Lower leg skin (tissue), 3 donors: Measurements from ENCODE around the gene MAPT.

Source experiments
- POLR2A ChIP-seq, 2 donors: fragments of 450-650 bp; IDR thresholded peaks; one replicate each; pipeline ENCODE4 v1.6.1; 2016 to 2017; ENCODE audit warnings: antibody characterized with exemption in 2 of 2, mild to moderate bottlenecking in 1 of 2, moderate library complexity in 1 of 2
- TF ChIP-seq, protein P1 (sequence below), 3 donors: fragments of 450-650 bp; IDR thresholded peaks; one replicate each; pipeline ENCODE4 v1.5.1; 2016; ENCODE audit warnings: antibody characterized with exemption in 3 of 3, mild to moderate bottlenecking in 3 of 3, moderate library complexity in 2 of 3

DNA sequence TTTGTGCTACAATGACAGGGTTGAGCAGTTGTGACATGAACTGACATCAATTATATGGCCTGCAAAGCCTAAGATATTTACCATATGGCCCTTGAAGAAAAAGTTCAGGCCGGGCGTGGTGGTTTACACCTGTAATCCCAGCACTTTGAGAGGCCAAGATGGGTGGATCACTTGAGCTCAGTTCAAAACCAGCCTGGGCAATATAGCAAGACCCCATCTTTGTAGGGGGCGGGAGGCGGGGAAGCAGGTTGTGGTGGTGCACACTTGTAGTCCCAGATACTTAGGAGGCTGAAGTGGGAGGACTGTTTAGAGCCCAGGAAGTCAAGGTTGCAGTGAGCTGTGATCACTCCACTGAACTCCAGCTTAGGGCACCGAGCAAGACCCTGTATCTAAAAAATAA, 153.0 kb downstream of the MAPT start:
- TF ChIP-seq, protein P1, sequence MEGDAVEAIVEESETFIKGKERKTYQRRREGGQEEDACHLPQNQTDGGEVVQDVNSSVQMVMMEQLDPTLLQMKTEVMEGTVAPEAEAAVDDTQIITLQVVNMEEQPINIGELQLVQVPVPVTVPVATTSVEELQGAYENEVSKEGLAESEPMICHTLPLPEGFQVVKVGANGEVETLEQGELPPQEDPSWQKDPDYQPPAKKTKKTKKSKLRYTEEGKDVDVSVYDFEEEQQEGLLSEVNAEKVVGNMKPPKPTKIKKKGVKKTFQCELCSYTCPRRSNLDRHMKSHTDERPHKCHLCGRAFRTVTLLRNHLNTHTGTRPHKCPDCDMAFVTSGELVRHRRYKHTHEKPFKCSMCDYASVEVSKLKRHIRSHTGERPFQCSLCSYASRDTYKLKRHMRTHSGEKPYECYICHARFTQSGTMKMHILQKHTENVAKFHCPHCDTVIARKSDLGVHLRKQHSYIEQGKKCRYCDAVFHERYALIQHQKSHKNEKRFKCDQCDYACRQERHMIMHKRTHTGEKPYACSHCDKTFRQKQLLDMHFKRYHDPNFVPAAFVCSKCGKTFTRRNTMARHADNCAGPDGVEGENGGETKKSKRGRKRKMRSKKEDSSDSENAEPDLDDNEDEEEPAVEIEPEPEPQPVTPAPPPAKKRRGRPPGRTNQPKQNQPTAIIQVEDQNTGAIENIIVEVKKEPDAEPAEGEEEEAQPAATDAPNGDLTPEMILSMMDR (IDR thresholded peaks at IDR 0.05): no peak
- TF ChIP-seq POLR2A (IDR thresholded peaks at IDR 0.05): no peak
